WERI-Rb-1 (cell line): ENCODE measurements around the gene ZNF268.

Experiments used
- DNase-seq: peaks from one replicate; pipeline ENCODE4 v3.0.0-alpha.2; 2020
- H3K27ac ChIP-seq: fragments of 250-450 bp; sonication (Bioruptor Pico); 2 replicates; pipeline ENCODE4 v1.5.1; 2020; ENCODE audit warnings: mild to moderate bottlenecking, moderate library complexity
- H3K27me3 ChIP-seq: fragments of 250-450 bp; sonication (Bioruptor Pico); 2 replicates; pipeline ENCODE4 v1.5.1; 2021; ENCODE audit warnings: mild to moderate bottlenecking, low read depth, moderate library complexity; ENCODE audit not compliant: insufficient read depth, severe bottlenecking
- H3K36me3 ChIP-seq: fragments of 250-450 bp; sonication (Bioruptor Pico); 2 replicates; pipeline ENCODE4 v1.5.1; 2020; ENCODE audit warnings: mild to moderate bottlenecking, moderate library complexity
- H3K4me3 ChIP-seq: 2 replicates; pipeline ENCODE4 v1.5.1; 2011; ENCODE audit warnings: low read depth, mild to moderate bottlenecking, control low read depth, low read length
- H3K9me3 ChIP-seq: fragments of 250-450 bp; sonication (Bioruptor Pico); 2 replicates; pipeline ENCODE4 v1.5.1; 2021; ENCODE audit warnings: mild to moderate bottlenecking, moderate library complexity; ENCODE audit not compliant: severe bottlenecking
- CTCF ChIP-seq: IDR thresholded peaks from 2 replicates; pipeline ENCODE4 v1.5.1; 2011; ENCODE audit warnings: low read depth, mild to moderate bottlenecking, control low read depth, inconsistent platforms, low read length

Gene ZNF268

GRCh38 chr12:133217219-133217618, 35.9 kb downstream of the ZNF268 start:
- no peak for TF ChIP-seq CTCF

GRCh38 chr12:133220521-133220920, 39.2 kb downstream of the ZNF268 start:
- DNase-seq = no peak
- Histone ChIP-seq H3K4me3 (no peak overlapping the region), H3K27me3 (peaks cover 62% of the 10 kb centered on the region), H3K36me3 (no peaks in the 10 kb centered on the region), H3K27ac (no peak overlapping the region), H3K9me3 (peaks cover 52% of the 10 kb centered on the region)
- no peak for TF ChIP-seq CTCF

More at GRCh38 chr12:133217219-133217618, 35.9 kb downstream of the ZNF268 start:
- H3K4me3 ChIP-seq = no peak overlapping the region
- H3K27me3 ChIP-seq = peaks cover 37% of the 10 kb centered on the region
- no peak for DNase-seq
- H3K9me3 ChIP-seq = peaks cover 44% of the 10 kb centered on the region
- no peaks in the 10 kb centered on the region for H3K36me3 ChIP-seq
- no peak overlapping the region for H3K27ac ChIP-seq

- Histone ChIP-seq H3K36me3 (no peaks in the 10 kb centered on the region), H3K27ac (no peak overlapping the region), H3K27me3 (peaks cover 64% of the 10 kb centered on the region), H3K9me3 (peaks cover 59% of the 10 kb centered on the region), H3K4me3 (no peak overlapping the region)
- DNase-seq = no peak
- TF ChIP-seq CTCF = no peak
These were observed 39.9 kb downstream of the ZNF268 start for GRCh38 chr12:133221241-133221640.

GRCh38 chr12:133222211-133222610, 40.9 kb downstream of the ZNF268 start:
- no peak for DNase-seq
- H3K27ac ChIP-seq = no peak overlapping the region
- H3K27me3 ChIP-seq = peaks cover 66% of the 10 kb centered on the region
- H3K4me3 ChIP-seq = no peak overlapping the region
- peaks cover 54% of the 10 kb centered on the region for H3K9me3 ChIP-seq
- H3K36me3 ChIP-seq = no peaks in the 10 kb centered on the region
- no peak for TF ChIP-seq CTCF

- Histone ChIP-seq H3K27ac (no peak overlapping the region), H3K27me3 (peaks cover 50% of the 10 kb centered on the region), H3K4me3 (no peak overlapping the region), H3K36me3 (no peaks in the 10 kb centered on the region), H3K9me3 (peaks cover 57% of the 10 kb centered on the region)
- no peak for DNase-seq
- TF ChIP-seq CTCF = no peak
These were observed 44.2 kb downstream of the ZNF268 start for GRCh38 chr12:133225527-133225926.

GRCh38 chr12:133226690-133227089, 45.4 kb downstream of the ZNF268 start:
- Histone ChIP-seq H3K27ac (no peak overlapping the region), H3K4me3 (no peak overlapping the region), H3K36me3 (no peaks in the 10 kb centered on the region), H3K27me3 (peaks cover 38% of the 10 kb centered on the region), H3K9me3 (peaks cover 50% of the 10 kb centered on the region)
- no peak for DNase-seq
- TF ChIP-seq CTCF = no peak
